Loucy (cell line): ENCODE measurements around the gene MET.

Source experiments
- H2AFZ ChIP-seq: fragments of 200-600 bp; sonication (generic); 2 replicates; pipeline ENCODE4 v1.6.0; 2016; ENCODE audit warnings: antibody characterized with exemption, mild to moderate bottlenecking, low read length, moderate library complexity
- H3F3A ChIP-seq: fragments of 200-600 bp; 2 replicates; pipeline ENCODE4 v1.6.0; 2016; ENCODE audit warnings: antibody characterized with exemption, low read depth, mild to moderate bottlenecking
- H3K27me3 ChIP-seq: fragments of 200-600 bp; sonication (generic); 2 replicates; pipeline ENCODE4 v1.6.1; 2014; ENCODE audit warnings: low read length, mild to moderate bottlenecking; ENCODE audit not compliant: insufficient read depth, poor library complexity, severe bottlenecking
- H3K36me3 ChIP-seq: fragments of 200-600 bp; sonication (generic); 2 replicates; pipeline ENCODE4 v1.6.1; 2016; ENCODE audit warnings: low read length; ENCODE audit not compliant: insufficient read depth
- H3K4me1 ChIP-seq: fragments of 200-600 bp; sonication (generic); 2 replicates; pipeline ENCODE4 v1.5.1; 2014; ENCODE audit warnings: low read length, mild to moderate bottlenecking; ENCODE audit not compliant: insufficient read depth, poor library complexity, severe bottlenecking
- H3K4me2 ChIP-seq: fragments of 200-600 bp; sonication (generic); 2 replicates; pipeline ENCODE4 v1.6.0; 2014; ENCODE audit warnings: antibody characterized with exemption, low read length, low read depth, mild to moderate bottlenecking; ENCODE audit not compliant: poor library complexity, severe bottlenecking
- H3K4me3 ChIP-seq: fragments of 200-600 bp; sonication (generic); 2 replicates; pipeline ENCODE4 v1.5.1; 2014; ENCODE audit warnings: low read length, mild to moderate bottlenecking, mixed read lengths; ENCODE audit not compliant: poor library complexity, severe bottlenecking
- H3K79me2 ChIP-seq: fragments of 200-600 bp; sonication (generic); 2 replicates; pipeline ENCODE4 v1.6.1; 2014; ENCODE audit warnings: low read length; ENCODE audit not compliant: insufficient read depth
- H3K9ac ChIP-seq: fragments of 200-600 bp; sonication (generic); 2 replicates; pipeline ENCODE4 v1.6.0; 2014; ENCODE audit warnings: mild to moderate bottlenecking, low read depth, low read length, moderate library complexity; ENCODE audit not compliant: poor library complexity, severe bottlenecking
- H3K9me2 ChIP-seq: fragments of 200-600 bp; sonication (generic); replicated peaks from 2 replicates; pipeline ENCODE4 v1.6.1; 2016; ENCODE audit warnings: low read depth, low read length, mixed read lengths
- H3K9me3 ChIP-seq: fragments of 200-600 bp; sonication (generic); 2 replicates; pipeline ENCODE4 v1.6.1; 2014; ENCODE audit warnings: mild to moderate bottlenecking, antibody characterized with exemption, low read length, low read depth; ENCODE audit not compliant: insufficient read depth
- H4K20me1 ChIP-seq: fragments of 200-600 bp; sonication (generic); 2 replicates; pipeline ENCODE4 v1.6.0; 2014; ENCODE audit warnings: antibody characterized with exemption, low read length, mild to moderate bottlenecking; ENCODE audit not compliant: insufficient read depth, poor library complexity, severe bottlenecking
- EZH2phosphoT487 ChIP-seq: fragments of 200-600 bp; IDR thresholded peaks from 2 replicates; pipeline ENCODE4 v1.6.1; 2018; ENCODE audit warnings: antibody characterized with exemption, mild to moderate bottlenecking, moderate library complexity, borderline replicate concordance
- TF ChIP-seq, protein P1 (sequence below): fragments of 200-600 bp; sonication (generic); conservative IDR thresholded peaks from 2 replicates; pipeline ENCODE4 v1.5.1; 2014; ENCODE audit warnings: mild to moderate bottlenecking, antibody characterized with exemption, low read length

Gene MET

DNA sequence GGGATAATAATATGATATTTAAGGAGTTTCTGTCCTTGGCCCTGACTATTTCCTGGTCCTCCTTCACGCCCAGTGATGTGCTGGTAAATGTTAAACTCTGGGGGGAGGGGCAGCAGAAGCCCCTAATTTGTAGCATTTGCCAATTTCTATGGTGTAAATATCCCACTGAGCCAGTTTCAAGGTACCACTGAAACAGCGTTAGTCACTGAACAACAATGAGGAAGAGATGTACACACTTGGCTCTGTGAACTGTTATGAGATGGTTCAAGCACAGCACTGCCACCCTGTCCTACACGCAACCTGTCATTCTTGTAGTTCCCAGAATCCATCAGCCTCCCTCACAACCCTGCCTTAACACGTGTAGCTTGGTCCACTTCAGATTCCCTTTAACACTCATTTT is 39.8 kb downstream of the MET start:
- H3F3A ChIP-seq: no peaks in the 10 kb centered on the region
- H3K27me3 ChIP-seq: no peaks in the 10 kb centered on the region
- H3K4me3 ChIP-seq: no peak overlapping the region
- no peaks in the 10 kb centered on the region for H3K4me1 ChIP-seq
- TF ChIP-seq, protein P1, sequence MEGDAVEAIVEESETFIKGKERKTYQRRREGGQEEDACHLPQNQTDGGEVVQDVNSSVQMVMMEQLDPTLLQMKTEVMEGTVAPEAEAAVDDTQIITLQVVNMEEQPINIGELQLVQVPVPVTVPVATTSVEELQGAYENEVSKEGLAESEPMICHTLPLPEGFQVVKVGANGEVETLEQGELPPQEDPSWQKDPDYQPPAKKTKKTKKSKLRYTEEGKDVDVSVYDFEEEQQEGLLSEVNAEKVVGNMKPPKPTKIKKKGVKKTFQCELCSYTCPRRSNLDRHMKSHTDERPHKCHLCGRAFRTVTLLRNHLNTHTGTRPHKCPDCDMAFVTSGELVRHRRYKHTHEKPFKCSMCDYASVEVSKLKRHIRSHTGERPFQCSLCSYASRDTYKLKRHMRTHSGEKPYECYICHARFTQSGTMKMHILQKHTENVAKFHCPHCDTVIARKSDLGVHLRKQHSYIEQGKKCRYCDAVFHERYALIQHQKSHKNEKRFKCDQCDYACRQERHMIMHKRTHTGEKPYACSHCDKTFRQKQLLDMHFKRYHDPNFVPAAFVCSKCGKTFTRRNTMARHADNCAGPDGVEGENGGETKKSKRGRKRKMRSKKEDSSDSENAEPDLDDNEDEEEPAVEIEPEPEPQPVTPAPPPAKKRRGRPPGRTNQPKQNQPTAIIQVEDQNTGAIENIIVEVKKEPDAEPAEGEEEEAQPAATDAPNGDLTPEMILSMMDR: no peak
- TF ChIP-seq EZH2phosphoT487: no peak
- H3K9me2 ChIP-seq: no peaks in the 10 kb centered on the region
- H3K9ac ChIP-seq: no peak overlapping the region
- no peaks in the 10 kb centered on the region for H4K20me1 ChIP-seq
- H3K4me2 ChIP-seq: no peak overlapping the region
- H3K79me2 ChIP-seq: no peaks in the 10 kb centered on the region
- no peak overlapping the region for H2AFZ ChIP-seq
- H3K9me3 ChIP-seq: no peaks in the 10 kb centered on the region
- H3K36me3 ChIP-seq: no peaks in the 10 kb centered on the region

DNA sequence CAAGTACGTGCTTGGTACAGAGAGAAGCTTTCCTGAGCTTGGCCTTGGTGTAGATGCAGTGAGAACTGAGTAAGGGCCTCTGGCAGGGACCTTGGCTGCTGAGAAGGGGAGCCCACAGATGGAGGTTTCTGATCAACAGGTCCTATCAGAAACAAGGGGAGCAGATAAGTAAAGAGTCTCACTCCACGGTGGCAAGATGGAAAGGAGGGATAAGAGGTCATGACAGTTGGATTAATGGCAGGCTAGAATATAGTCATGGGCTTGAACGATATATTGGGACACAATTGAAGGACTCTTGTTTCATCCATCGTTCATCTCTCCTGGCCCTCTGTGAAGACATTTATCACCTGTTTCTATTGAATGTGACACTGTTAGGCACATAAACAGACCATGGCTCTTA is 41.5 kb downstream of the MET start:
- TF ChIP-seq, protein P1: no peak
- no peak for TF ChIP-seq EZH2phosphoT487
- Histone ChIP-seq H3F3A (no peaks in the 10 kb centered on the region), H3K36me3 (no peaks in the 10 kb centered on the region), H3K79me2 (no peaks in the 10 kb centered on the region), H2AFZ (no peak overlapping the region), H3K27me3 (no peaks in the 10 kb centered on the region), H3K9me3 (no peaks in the 10 kb centered on the region), H3K4me1 (no peaks in the 10 kb centered on the region), H3K4me2 (no peak overlapping the region), H4K20me1 (no peaks in the 10 kb centered on the region), H3K4me3 (no peak overlapping the region), H3K9ac (no peak overlapping the region), H3K9me2 (no peaks in the 10 kb centered on the region)

GRCh38 chr7:116713918-116714317 is 41.9 kb downstream of the MET start:
- H3K4me3 ChIP-seq: no peak overlapping the region
- no peaks in the 10 kb centered on the region for H3K79me2 ChIP-seq
- no peak overlapping the region for H3K4me2 ChIP-seq
- H3K4me1 ChIP-seq: no peaks in the 10 kb centered on the region
- no peaks in the 10 kb centered on the region for H3K27me3 ChIP-seq
- H3F3A ChIP-seq: no peaks in the 10 kb centered on the region
- H2AFZ ChIP-seq: no peak overlapping the region
- H3K9ac ChIP-seq: no peak overlapping the region
- no peak for TF ChIP-seq EZH2phosphoT487
- TF ChIP-seq, protein P1: no peak
- no peaks in the 10 kb centered on the region for H3K9me2 ChIP-seq
- H3K9me3 ChIP-seq: no peaks in the 10 kb centered on the region
- no peaks in the 10 kb centered on the region for H3K36me3 ChIP-seq
- H4K20me1 ChIP-seq: no peaks in the 10 kb centered on the region
